Left lung (tissue), 10 donors: ENCODE results near the gene SEPTIN5. TPM values are rescaled to one million over a fixed set of nuclear protein-coding genes. Genes with fewer than 3 reads are reported as not detected.

Source experiments
- ATAC-seq: fragments of 200-7000 bp; cut with Tn5 transposase; one replicate; pipeline ENCODE4 v1.9.1; 2020; ENCODE audit warnings: moderate library complexity
- DNase-seq, 4 donors: peaks; one replicate each; pipeline ENCODE4 v3.0.0-alpha.2; 2013 to 2020
- H3K27ac ChIP-seq, 2 donors: fragments of 200-600 bp; sonication (generic) in 1 of 2; one replicate each; pipeline versions ENCODE4 v1.5.0 to v1.8.0; 2020 to 2021
- H3K27me3 ChIP-seq, 2 donors: fragments of 200-600 bp; sonication (generic) in 1 of 2; one replicate each; pipeline versions ENCODE4 v1.5.0 to v1.8.0; 2020 to 2021
- H3K36me3 ChIP-seq, 2 donors: fragments of 200-600 bp; sonication (generic) in 1 of 2; one replicate each; pipeline versions ENCODE4 v1.5.0 to v1.8.0; 2020 to 2021
- H3K4me1 ChIP-seq, 2 donors: fragments of 200-600 bp; one replicate each; pipeline ENCODE4 v1.8.0; 2021
- H3K4me3 ChIP-seq, 2 donors: fragments of 200-600 bp; sonication (generic) in 1 of 2; one replicate each; pipeline versions ENCODE4 v1.5.0 to v1.8.0; 2020 to 2021; ENCODE audit warnings: mild to moderate bottlenecking in 1 of 2
- H3K9me3 ChIP-seq, 2 donors: fragments of 200-600 bp; sonication (generic) in 1 of 2; one replicate each; pipeline versions ENCODE4 v1.5.0 to v1.8.0; 2020 to 2021
- intact Hi-C, 2 donors: fragments of 100-400 bp; cut with DNase I; formaldehyde crosslinking; loops; one replicate each; pipeline versions ENCODE4 v1.11.2 to v1.14.2; 2022
- polyA plus RNA-seq, 6 donors: library from polyadenylated mRNA; unstranded; fragments of 120-200 nt; gene quantifications; one replicate each; pipeline ENCODE4 v1.2.1, GENCODE V29; 2013; ENCODE audit not compliant: insufficient read length in 6 of 6
- total RNA-seq, 2 donors: library from RNA; stranded (reverse); fragmentation: NEBNext Ultra II Directional; extraction: Animal tissue kit (Norgen Biotek cat#: 25700); gene quantifications; one replicate each; pipeline ENCODE4 v1.2.1, GENCODE V29; 2021
- TF ChIP-seq, protein P1 (sequence below), 2 donors: fragments of 200-600 bp; sonication (generic) in 1 of 2; IDR thresholded peaks; one replicate each; pipeline versions ENCODE4 v1.5.0 to v1.8.0; 2021; ENCODE audit warnings: antibody characterized with exemption in 2 of 2
- donor health status: DM: no; HTN: yes; CAD: no.
- donor health status: DM: no; HTN: no; CAD: no.

Gene SEPTIN5
- total and polyA plus RNA-seq, 8 donors = 14.6 to 80.0 (median 63.0) TPM

GRCh38 chr22:19713650-19714311 is 522 bp upstream of the SEPTIN5 start:
- peaks cover 18 to 76% of the 10 kb centered on the region in 2 donors for H3K27me3 ChIP-seq
- DNase-seq (peak in 1 of 4 donors; percentile 85), ATAC-seq (peak; percentile 15)
- no peaks in the 10 kb centered on the region for H3K9me3 ChIP-seq
- peaks cover 8 to 44% of the 10 kb centered on the region in 2 donors for H3K4me1 ChIP-seq
- no peaks in the 10 kb centered on the region for H3K36me3 ChIP-seq
- TF ChIP-seq, protein P1, sequence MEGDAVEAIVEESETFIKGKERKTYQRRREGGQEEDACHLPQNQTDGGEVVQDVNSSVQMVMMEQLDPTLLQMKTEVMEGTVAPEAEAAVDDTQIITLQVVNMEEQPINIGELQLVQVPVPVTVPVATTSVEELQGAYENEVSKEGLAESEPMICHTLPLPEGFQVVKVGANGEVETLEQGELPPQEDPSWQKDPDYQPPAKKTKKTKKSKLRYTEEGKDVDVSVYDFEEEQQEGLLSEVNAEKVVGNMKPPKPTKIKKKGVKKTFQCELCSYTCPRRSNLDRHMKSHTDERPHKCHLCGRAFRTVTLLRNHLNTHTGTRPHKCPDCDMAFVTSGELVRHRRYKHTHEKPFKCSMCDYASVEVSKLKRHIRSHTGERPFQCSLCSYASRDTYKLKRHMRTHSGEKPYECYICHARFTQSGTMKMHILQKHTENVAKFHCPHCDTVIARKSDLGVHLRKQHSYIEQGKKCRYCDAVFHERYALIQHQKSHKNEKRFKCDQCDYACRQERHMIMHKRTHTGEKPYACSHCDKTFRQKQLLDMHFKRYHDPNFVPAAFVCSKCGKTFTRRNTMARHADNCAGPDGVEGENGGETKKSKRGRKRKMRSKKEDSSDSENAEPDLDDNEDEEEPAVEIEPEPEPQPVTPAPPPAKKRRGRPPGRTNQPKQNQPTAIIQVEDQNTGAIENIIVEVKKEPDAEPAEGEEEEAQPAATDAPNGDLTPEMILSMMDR (IDR thresholded peaks at IDR 0.05) = no peak
- no peak overlapping the region for H3K27ac ChIP-seq
- intact Hi-C loops = no loop called here
- H3K4me3 ChIP-seq = peak overlapping the region; percentile 31 to 50

GRCh38 chr22:19715188-19715930 is 1.1 kb downstream of the SEPTIN5 start:
- ATAC-seq (no peak), DNase-seq (peak in 1 of 4 donors; percentile 71)
- Histone ChIP-seq H3K36me3 (peaks cover 0 to 5% of the 10 kb centered on the region in 2 donors), H3K4me3 (peak overlapping the region; percentile 36 to 50), H3K9me3 (no peaks in the 10 kb centered on the region), H3K4me1 (peaks cover 8 to 49% of the 10 kb centered on the region in 2 donors), H3K27me3 (peaks cover 23 to 79% of the 10 kb centered on the region in 2 donors), H3K27ac (no peak overlapping the region)
- TF ChIP-seq, protein P1 (IDR thresholded peaks at IDR 0.05) = no peak
- intact Hi-C loops = no loop called here

DNA sequence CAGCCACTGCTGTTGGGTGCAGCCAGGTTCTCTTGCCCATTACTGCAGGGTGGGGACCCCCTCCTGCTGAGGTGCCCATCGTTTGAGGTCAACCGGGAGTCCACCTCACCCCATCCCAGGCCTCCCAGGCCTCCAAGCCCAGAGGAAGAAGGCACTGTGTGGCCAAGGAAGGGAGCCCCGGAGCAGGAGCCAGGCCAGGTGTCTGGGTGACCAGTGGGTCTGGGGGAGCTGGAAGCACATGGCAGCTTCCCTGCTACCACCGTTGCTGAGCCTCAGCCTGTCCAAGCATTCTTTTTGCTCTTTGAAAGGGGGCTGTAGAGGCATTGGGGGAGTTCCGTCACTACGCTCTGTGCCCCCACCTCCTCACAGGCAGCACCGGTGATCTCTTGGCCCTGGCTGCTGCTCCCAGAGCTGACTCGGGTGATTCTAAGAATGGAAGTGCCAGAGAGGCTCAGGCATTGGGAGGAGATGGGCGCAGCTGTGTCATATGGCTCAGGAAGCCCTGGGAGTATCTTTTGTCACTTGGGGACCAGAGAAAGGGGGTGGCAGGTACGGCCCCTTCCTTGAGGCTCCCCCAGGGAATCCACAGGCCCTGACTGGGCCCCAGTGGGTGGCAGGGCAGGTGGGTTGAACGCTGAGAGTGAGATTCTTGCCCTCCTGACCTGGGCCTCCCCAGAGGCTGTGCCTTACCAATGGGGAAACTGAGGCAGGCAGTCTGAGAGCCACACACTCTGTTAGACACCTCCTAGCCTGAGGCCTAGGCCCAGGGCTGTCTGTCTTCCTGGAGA is 1.9 kb downstream of the SEPTIN5 start:
- H3K9me3 ChIP-seq = no peaks in the 10 kb centered on the region
- H3K4me3 ChIP-seq = no peak overlapping the region
- TF ChIP-seq, protein P1 (IDR thresholded peaks at IDR 0.05) = no peak
- DNase-seq = peak in 1 of 4 donors; percentile 43
- intact Hi-C loops = no loop called here
- peaks cover 8 to 49% of the 10 kb centered on the region in 2 donors for H3K4me1 ChIP-seq
- peaks cover 23 to 87% of the 10 kb centered on the region in 2 donors for H3K27me3 ChIP-seq
- ATAC-seq = no peak
- no peak overlapping the region for H3K27ac ChIP-seq
- H3K36me3 ChIP-seq = peaks cover 0 to 13% of the 10 kb centered on the region in 2 donors

GRCh38 chr22:19716829-19717105 is 2.5 kb downstream of the SEPTIN5 start:
- ATAC-seq (no peak), DNase-seq (no peak)
- Histone ChIP-seq H3K9me3 (no peaks in the 10 kb centered on the region), H3K27ac (no peak overlapping the region), H3K36me3 (peaks cover 0 to 19% of the 10 kb centered on the region in 2 donors), H3K4me1 (peaks cover 8 to 49% of the 10 kb centered on the region in 2 donors), H3K4me3 (no peak overlapping the region), H3K27me3 (peaks cover 23 to 93% of the 10 kb centered on the region in 2 donors)
- intact Hi-C loops = no loop called here
- TF ChIP-seq, protein P1 (IDR thresholded peaks at IDR 0.05) = no peak

DNA sequence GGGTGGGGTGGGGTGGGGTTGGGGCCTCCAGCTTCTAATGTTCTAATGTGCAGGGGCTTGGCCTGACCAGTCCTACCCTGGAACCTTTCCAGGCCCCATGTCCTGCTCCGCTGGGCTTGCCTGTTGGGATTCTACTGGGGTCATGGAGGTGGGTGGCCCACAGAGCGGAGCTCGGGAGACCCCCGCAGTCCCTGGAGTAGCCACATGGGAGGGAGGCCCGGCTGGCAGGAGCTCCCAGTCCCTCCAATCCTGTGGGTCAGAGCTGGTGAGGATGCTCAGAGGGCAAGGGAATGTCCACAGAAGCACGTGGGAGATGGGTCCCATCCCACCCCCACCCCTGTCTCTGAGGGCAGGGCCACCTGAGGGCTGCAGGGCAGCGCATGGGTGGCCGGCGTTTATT is 2.9 kb downstream of the SEPTIN5 start:
- Histone ChIP-seq H3K36me3 (peaks cover 0 to 23% of the 10 kb centered on the region in 2 donors), H3K27me3 (peaks cover 23 to 96% of the 10 kb centered on the region in 2 donors), H3K4me3 (no peak overlapping the region), H3K27ac (no peak overlapping the region), H3K9me3 (no peaks in the 10 kb centered on the region), H3K4me1 (peaks cover 8 to 49% of the 10 kb centered on the region in 2 donors)
- ATAC-seq (no peak), DNase-seq (no peak)
- TF ChIP-seq, protein P1 (IDR thresholded peaks at IDR 0.05) = no peak
- intact Hi-C loops = no loop called here
